Panc1 (cell line): ENCODE measurements around the gene ALS2CL. TPM values are rescaled to one million over a fixed set of nuclear protein-coding genes. Genes with fewer than 3 reads are reported as not detected.

ENCODE experiments used
- ATAC-seq: fragments of 200-7000 bp; cut with Tn5 transposase; 2 replicates; pipeline ENCODE4 v1.9.1; 2020; ENCODE audit warnings: mild to moderate bottlenecking, moderate library complexity
- BruUV-seq: library from RNA; stranded (reverse); fragments of 400-500 nt; replicated peaks from 2 replicates; lab custom pipeline; 2021; lab: Mats Ljungman, UMichigan
- CTCF ChIA-PET: fragments of 300-600 bp; sonication (Branson Sonifier 250); formaldehyde crosslinking; loops from one replicate; lab custom pipeline; 2022; ENCODE audit warnings: antibody characterized with exemption; lab: Charles Lee
- POLR2A ChIA-PET: fragments of 300-600 bp; sonication (Branson Sonifier 250); formaldehyde crosslinking; loops from one replicate; lab custom pipeline; 2022; ENCODE audit warnings: antibody characterized with exemption; lab: Charles Lee
- DNase-seq: peaks from one replicate; pipeline ENCODE4 v3.0.0-alpha.2; 2010; ENCODE audit warnings: low read depth, low spot score
- H3K27ac ChIP-seq: 2 replicates; pipeline ENCODE4 v1.5.1; 2011; ENCODE audit warnings: mild to moderate bottlenecking, low read length, inconsistent platforms
- H3K27me3 ChIP-seq: fragments of 200-500 bp; sonication (Bioruptor generic); 2 replicates; pipeline ENCODE4 v1.6.0; 2014; ENCODE audit warnings: low read length, inconsistent platforms; ENCODE audit not compliant: control insufficient read depth, insufficient read depth
- H3K36me3 ChIP-seq: fragments of 200-500 bp; sonication (Bioruptor generic); 2 replicates; pipeline ENCODE4 v1.5.1; 2014; ENCODE audit warnings: inconsistent platforms, mild to moderate bottlenecking, low read length, moderate library complexity; ENCODE audit not compliant: control insufficient read depth, insufficient read depth
- H3K4me1 ChIP-seq: 2 replicates; pipeline ENCODE4 v1.5.1; 2011; ENCODE audit warnings: inconsistent platforms, mild to moderate bottlenecking, low read length, moderate library complexity; ENCODE audit not compliant: control insufficient read depth, insufficient read depth
- H3K4me3 ChIP-seq, 2 experiments: 2 replicates each; pipeline ENCODE4 v1.5.1; 2011 to 2012; ENCODE audit warnings: low read depth in 2 of 2, low read length in 2 of 2, mild to moderate bottlenecking in 2 of 2, inconsistent platforms in 1 of 2, moderate library complexity in 1 of 2
- H3K9me3 ChIP-seq: fragments of 200-500 bp; sonication (Bioruptor generic); 2 replicates; pipeline ENCODE4 v1.5.1; 2014; ENCODE audit warnings: low read depth, mild to moderate bottlenecking, inconsistent platforms, low read length, moderate library complexity; ENCODE audit not compliant: control insufficient read depth, insufficient read depth
- CTCF ChIP-seq: fragments of 450-650 bp; IDR thresholded peaks from 2 replicates; pipeline ENCODE4 v1.5.1; 2017; ENCODE audit warnings: mild to moderate bottlenecking
- POLR2AphosphoS5 ChIP-seq: IDR thresholded peaks from 2 replicates; pipeline ENCODE4 v1.6.1; 2012; ENCODE audit warnings: mild to moderate bottlenecking, low read depth, low read length, moderate library complexity
- REST ChIP-seq, 2 experiments: IDR thresholded peaks; 2 replicates each; pipeline ENCODE4 v1.6.1; 2011 to 2012; ENCODE audit warnings: low read depth in 2 of 2, control low read depth in 1 of 2, low read length in 1 of 2, mild to moderate bottlenecking in 1 of 2, moderate library complexity in 1 of 2; ENCODE audit not compliant: insufficient read depth in 1 of 2
- SIN3A ChIP-seq: IDR thresholded peaks from 2 replicates; pipeline ENCODE4 v1.6.1; 2012; ENCODE audit warnings: low read depth, mild to moderate bottlenecking, low read length, moderate library complexity, borderline replicate concordance; ENCODE audit not compliant: insufficient read depth
- TCF7L2 ChIP-seq: IDR thresholded peaks from 2 replicates; pipeline ENCODE4 v1.6.1; 2011; ENCODE audit warnings: mild to moderate bottlenecking, low read depth, low read length, inconsistent platforms
- in situ Hi-C: cut with HindIII; loops from 2 replicates; pipeline ENCODE4 v1.10.0; 2016; ENCODE audit warnings: low sequenced_read_pairs, low pct_unique_long_range_greater_than_20kb
- intact Hi-C: fragments of 100-400 bp; cut with micrococcal nuclease; formaldehyde crosslinking; loops from one replicate; pipeline ENCODE4 v1.10.0; 2022; ENCODE audit not compliant: unreplicated experiment
- total RNA-seq: library from RNA; stranded (reverse); gene quantifications from one replicate; pipeline ENCODE4 v1.2.1, GENCODE V29; 2021; ENCODE audit not compliant: unreplicated experiment

ALS2CL gene
- total RNA-seq, 1 experiment from 2014 or later: 2.7 TPM

DNA sequence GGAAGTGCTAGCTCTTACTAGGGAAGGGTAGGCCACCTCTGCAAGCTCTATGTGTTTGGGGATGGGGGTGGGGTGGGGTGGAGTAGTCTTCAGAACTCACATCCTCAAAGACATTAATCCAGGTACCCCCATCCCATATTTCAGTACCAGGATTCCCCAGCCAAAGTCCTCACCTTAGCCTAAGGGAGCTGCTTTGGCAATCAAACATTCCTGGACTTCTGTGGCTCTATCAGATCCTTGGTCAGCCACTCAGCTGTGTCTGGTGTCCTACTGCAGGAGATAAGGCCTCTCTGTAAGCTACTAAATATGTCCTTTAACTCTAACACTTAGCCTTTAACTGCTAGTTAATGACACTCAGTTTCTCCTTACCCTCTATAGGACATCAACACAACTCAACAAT lies 54.3 kb downstream of the ALS2CL start:
- no peak for ATAC-seq
- ChIA-PET POLR2A (no interaction called here), CTCF (interaction anchor here (1.1 kb wide), 1 partner anchor 9 kb away, joined by 3 read pairs; no protein-coding TSS in a partner anchor)
- in situ Hi-C loops: no loop called here
- no peaks in the 10 kb centered on the region for H3K36me3 ChIP-seq
- H3K9me3 ChIP-seq: no peaks in the 10 kb centered on the region
- no peak for TF ChIP-seq POLR2AphosphoS5
- TF ChIP-seq REST (IDR thresholded peaks at IDR 0.05; ENCODE audit: insufficient read depth in 1 of 2, low read depth in 2 of 2, low read length in 1 of 2): no peak
- TF ChIP-seq SIN3A: no peak
- no peak for TF ChIP-seq CTCF
- TF ChIP-seq TCF7L2: no peak
- no peak overlapping the region for H3K4me3 ChIP-seq
- intact Hi-C loops: no loop called here
- H3K27me3 ChIP-seq: no peaks in the 10 kb centered on the region
- H3K4me1 ChIP-seq: no peaks in the 10 kb centered on the region
- no peak overlapping the region for H3K27ac ChIP-seq
- BruUV-seq: no TSS peak
- DNase-seq: no peak

GRCh38 chr3:46634856-46635255 lies 58.6 kb downstream of the ALS2CL start:
- in situ Hi-C loops (no loop called here), intact Hi-C loops (loop anchor here (5.0 kb wide), 1 partner anchor 148 kb away; no protein-coding TSS in a partner anchor)
- no peaks in the 10 kb centered on the region for H3K36me3 ChIP-seq
- no peak overlapping the region for H3K4me3 ChIP-seq
- ATAC-seq: no peak
- no peak for TF ChIP-seq SIN3A
- no peak for DNase-seq
- no TSS peak for BruUV-seq
- H3K27me3 ChIP-seq: no peaks in the 10 kb centered on the region
- H3K27ac ChIP-seq: no peak overlapping the region
- no peaks in the 10 kb centered on the region for H3K9me3 ChIP-seq
- no peaks in the 10 kb centered on the region for H3K4me1 ChIP-seq
- ChIA-PET POLR2A (no interaction called here), CTCF (no interaction called here)

DNA sequence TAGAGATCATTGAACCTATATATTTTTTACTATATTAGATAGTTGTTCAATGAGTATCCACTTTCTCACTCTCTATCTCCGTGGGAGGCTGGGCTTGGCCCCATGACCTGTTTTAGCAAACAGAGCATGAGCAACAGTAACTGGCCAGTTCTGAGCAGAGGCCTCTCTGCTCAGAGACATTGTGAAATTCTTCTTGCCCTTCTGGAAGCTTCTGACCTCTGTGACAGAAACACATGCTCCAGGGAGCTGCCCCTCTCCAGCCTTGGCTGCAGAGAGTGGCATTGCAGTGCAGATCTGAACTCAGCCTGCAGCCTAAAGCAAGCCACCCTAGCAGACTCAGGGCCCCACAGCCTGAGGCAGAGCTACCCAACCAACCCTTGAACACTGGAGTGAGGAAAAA lies 60.7 kb downstream of the ALS2CL start:
- no TSS peak for BruUV-seq
- CTCF ChIA-PET: no interaction called here

More for the DNA sequence above, 60.7 kb downstream of the ALS2CL start:
- intact Hi-C loops: loop anchor here (5.0 kb wide), 1 partner anchor 145 kb away; no protein-coding TSS in a partner anchor
- Histone ChIP-seq H3K4me1 (no peaks in the 10 kb centered on the region), H3K27me3 (no peaks in the 10 kb centered on the region), H3K36me3 (no peaks in the 10 kb centered on the region), H3K27ac (no peak overlapping the region), H3K9me3 (no peaks in the 10 kb centered on the region), H3K4me3 (no peak overlapping the region)
- POLR2A ChIA-PET: no interaction called here
- TF ChIP-seq TCF7L2 (no peak), CTCF (no peak), POLR2AphosphoS5 (no peak), SIN3A (no peak), REST (IDR thresholded peaks at IDR 0.05; ENCODE audit: insufficient read depth in 1 of 2, low read depth in 2 of 2, low read length in 1 of 2) (no peak)
- DNase-seq: no peak
- in situ Hi-C loops: no loop called here
- no peak for ATAC-seq
